HUES64 (cell line): Measurements from ENCODE around the gene TBXT.
"Not testable (repeated sequence)": the region's sequence is repeated elsewhere in the genome, so short reads cannot be mapped to it uniquely, and the experiment has no call there.

ENCODE experiments used
- H3K27ac ChIP-seq: 2 replicates; pipeline ENCODE4 v1.7.0; 2013; ENCODE audit warnings: low read depth, low read length, inconsistent platforms
- H3K27me3 ChIP-seq: 2 replicates; pipeline ENCODE4 v1.6.1; 2013; ENCODE audit warnings: mild to moderate bottlenecking, low read length; ENCODE audit not compliant: insufficient read depth
- H3K36me3 ChIP-seq: 2 replicates; pipeline ENCODE4 v1.6.1; 2013; ENCODE audit warnings: mild to moderate bottlenecking, low read length; ENCODE audit not compliant: insufficient read depth
- H3K4me1 ChIP-seq: 2 replicates; pipeline ENCODE4 v1.6.1; 2013; ENCODE audit warnings: mild to moderate bottlenecking, low read length, moderate library complexity; ENCODE audit not compliant: insufficient read depth
- H3K4me3 ChIP-seq: 2 replicates; pipeline ENCODE4 v1.5.1; 2013; ENCODE audit warnings: mild to moderate bottlenecking, low read length, moderate library complexity
- H3K9ac ChIP-seq: 2 replicates; pipeline ENCODE4 v1.6.1; 2013; ENCODE audit warnings: mild to moderate bottlenecking, low read depth, low read length
- H3K9me3 ChIP-seq: 2 replicates; pipeline ENCODE4 v1.6.1; 2013; ENCODE audit warnings: low read depth, low read length; ENCODE audit not compliant: insufficient read depth
- WGBS: fragments of 150-250, 120-280 bp; methylation state at CpG from one replicate; pipeline ENCODE4 v1.1.7; 2013; ENCODE audit warnings: missing lambda C conversion rate; 5-methylcytosine and 5-hydroxymethylcytosine counted together

Gene TBXT

DNA sequence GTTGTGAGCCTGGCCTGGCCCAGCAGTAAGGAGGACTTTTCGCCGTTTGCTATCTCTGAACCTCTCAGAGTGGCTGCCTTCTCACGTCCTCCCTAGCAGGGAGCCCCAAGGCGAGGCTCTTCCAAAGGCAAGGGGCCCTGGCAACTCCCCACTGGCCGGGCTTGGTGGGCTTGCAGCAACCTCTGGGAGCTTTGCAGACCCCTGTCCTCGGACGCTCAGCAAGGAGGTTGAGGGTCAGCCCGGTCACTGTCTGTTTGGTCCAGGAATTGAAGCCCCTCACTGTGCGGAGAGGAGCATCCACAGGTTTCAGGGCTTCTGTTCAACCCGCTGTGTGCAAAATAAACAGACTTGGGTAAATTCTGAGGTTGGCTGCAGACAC, 28.2 kb upstream of the TBXT start:
- no peak overlapping the region for H3K9ac ChIP-seq
- H3K27ac ChIP-seq: no peak overlapping the region
- 82% methylated on average over 10 of the region's 10 CpGs for WGBS

GRCh38 chr6:166194914-166195859, 27.5 kb upstream of the TBXT start:
- no peak overlapping the region for H3K9ac ChIP-seq
- H3K4me1 ChIP-seq: peaks cover 14% of the 10 kb centered on the region
- WGBS: 63% methylated on average over 13 of the region's 13 CpGs
- H3K27me3 ChIP-seq: peaks cover 48% of the 10 kb centered on the region
- no peaks in the 10 kb centered on the region for H3K36me3 ChIP-seq
- H3K4me3 ChIP-seq: no peak overlapping the region
- H3K27ac ChIP-seq: no peak overlapping the region
- H3K9me3 ChIP-seq: no peaks in the 10 kb centered on the region

More for the DNA sequence above, 28.2 kb upstream of the TBXT start:
- Histone ChIP-seq H3K4me3 (no peak overlapping the region), H3K36me3 (no peaks in the 10 kb centered on the region), H3K4me1 (peaks cover 14% of the 10 kb centered on the region), H3K27me3 (peaks cover 54% of the 10 kb centered on the region), H3K9me3 (no peaks in the 10 kb centered on the region)

- WGBS: 88% methylated on average over 5 of the region's 5 CpGs
- H3K9ac ChIP-seq: no peak overlapping the region
- no peak overlapping the region for H3K27ac ChIP-seq
- H3K9me3 ChIP-seq: no peaks in the 10 kb centered on the region
- no peak overlapping the region for H3K4me3 ChIP-seq
- peaks cover 37% of the 10 kb centered on the region for H3K27me3 ChIP-seq
- H3K36me3 ChIP-seq: no peaks in the 10 kb centered on the region
- H3K4me1 ChIP-seq: peaks cover 11% of the 10 kb centered on the region
Measured at GRCh38 chr6:166192557-166192956, 24.9 kb upstream of the TBXT start.

GRCh38 chr6:166192136-166192535, 24.5 kb upstream of the TBXT start:
- H3K4me3 ChIP-seq: no peak overlapping the region
- no peaks in the 10 kb centered on the region for H3K36me3 ChIP-seq
- peaks cover 6% of the 10 kb centered on the region; the same call in 1 of the 2 replicates for H3K4me1 ChIP-seq
- H3K9ac ChIP-seq: no peak overlapping the region
- H3K27ac ChIP-seq: no peak overlapping the region
- WGBS: 96% methylated on average over 10 of the region's 10 CpGs
- H3K9me3 ChIP-seq: no peaks in the 10 kb centered on the region
- H3K27me3 ChIP-seq: peaks cover 33% of the 10 kb centered on the region

DNA sequence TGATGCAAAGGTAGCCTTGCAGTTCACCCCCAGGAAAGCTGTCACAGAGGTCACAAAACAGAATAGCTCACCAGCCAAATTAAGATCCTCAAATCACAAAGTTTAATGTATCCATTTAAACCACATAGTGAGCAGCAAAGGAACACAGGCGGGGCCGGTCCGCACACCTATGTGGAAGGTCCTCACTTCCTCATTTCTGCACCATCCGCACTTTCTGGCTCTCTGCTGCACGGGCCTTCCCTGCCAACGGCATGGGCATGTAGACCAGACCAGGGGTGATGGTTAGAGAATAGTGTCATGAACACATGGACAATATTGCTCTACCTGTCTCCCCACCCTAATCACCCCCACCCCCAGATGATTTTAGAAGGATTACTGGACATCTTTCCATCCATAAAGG, 12.1 kb upstream of the TBXT start:
- 86% methylated on average over 6 of the region's 6 CpGs for WGBS
- Histone ChIP-seq H3K9ac (no peak overlapping the region), H3K27ac (no peak overlapping the region), H3K36me3 (no peaks in the 10 kb centered on the region), H3K4me3 (no peak overlapping the region), H3K27me3 (peaks cover 3% of the 10 kb centered on the region), H3K4me1 (no peaks in the 10 kb centered on the region), H3K9me3 (no peaks in the 10 kb centered on the region)

GRCh38 chr6:166176106-166176505, 8.5 kb upstream of the TBXT start:
- Histone ChIP-seq H3K27me3 (peaks cover 38% of the 10 kb centered on the region), H3K36me3 (no peaks in the 10 kb centered on the region), H3K9ac (no peak overlapping the region), H3K4me3 (no peak overlapping the region), H3K27ac (no peak overlapping the region), H3K9me3 (no peaks in the 10 kb centered on the region), H3K4me1 (peaks cover 17% of the 10 kb centered on the region)
- WGBS: 94% methylated on average over 2 of the region's 2 CpGs

GRCh38 chr6:166175093-166175492, 7.4 kb upstream of the TBXT start:
- H3K4me3 ChIP-seq, H3K9ac ChIP-seq, H3K9me3 ChIP-seq, H3K27ac ChIP-seq, H3K36me3 ChIP-seq: not testable (repeated sequence)
- WGBS: 92% methylated on average over 1 of the region's 3 CpGs
- Histone ChIP-seq H3K27me3 (peaks cover 48% of the 10 kb centered on the region), H3K4me1 (peaks cover 25% of the 10 kb centered on the region)

GRCh38 chr6:166174031-166174430, 6.4 kb upstream of the TBXT start:
- Histone ChIP-seq H3K4me3 (no peak overlapping the region), H3K27me3 (peaks cover 59% of the 10 kb centered on the region)

GRCh38 chr6:166173281-166173951, 5.8 kb upstream of the TBXT start:
- 16% methylated on average over 9 of the region's 9 CpGs for WGBS
- H3K9me3 ChIP-seq: no peaks in the 10 kb centered on the region
- H3K27me3 ChIP-seq: peaks cover 65% of the 10 kb centered on the region
- peaks cover 30% of the 10 kb centered on the region for H3K4me1 ChIP-seq
- H3K9ac ChIP-seq: no peak overlapping the region
- H3K27ac ChIP-seq: no peak overlapping the region
- no peaks in the 10 kb centered on the region for H3K36me3 ChIP-seq
- H3K4me3 ChIP-seq: peak overlapping the region; percentile 27; the same call in 1 of the 2 replicates

More at GRCh38 chr6:166174031-166174430, 6.4 kb upstream of the TBXT start:
- WGBS: 60% methylated on average over 4 of the region's 5 CpGs
- Histone ChIP-seq H3K36me3 (no peaks in the 10 kb centered on the region), H3K27ac (no peak overlapping the region), H3K9ac (no peak overlapping the region), H3K9me3 (no peaks in the 10 kb centered on the region), H3K4me1 (peaks cover 30% of the 10 kb centered on the region)

- H3K27ac ChIP-seq: no peak overlapping the region
- no peaks in the 10 kb centered on the region for H3K9me3 ChIP-seq
- peaks cover 30% of the 10 kb centered on the region for H3K4me1 ChIP-seq
- no peak overlapping the region for H3K9ac ChIP-seq
- H3K36me3 ChIP-seq: no peaks in the 10 kb centered on the region
- WGBS: 75% methylated on average over 3 of the region's 3 CpGs
- no peak overlapping the region for H3K4me3 ChIP-seq
- H3K27me3 ChIP-seq: peaks cover 73% of the 10 kb centered on the region
Measured at GRCh38 chr6:166172546-166172945, 4.9 kb upstream of the TBXT start.
